CD14-positive monocyte (primary cell): ENCODE data around the gene TTC7B. TPM values are rescaled to one million over a fixed set of nuclear protein-coding genes. Genes with fewer than 3 reads are reported as not detected.

ENCODE experiments used
- DNase-seq, 3 donors: peaks; one replicate each; pipeline ENCODE4 v3.0.0-alpha.2; 2011 to 2022
- H2AFZ ChIP-seq: 2 replicates; pipeline ENCODE4 v1.6.0; 2012; ENCODE audit warnings: mild to moderate bottlenecking, low read depth, low read length, inconsistent platforms; ENCODE audit not compliant: insufficient read depth, poor library complexity, severe bottlenecking
- H3K27ac ChIP-seq, 2 donors: 1 replicate in 1 of 2; 2 replicates in 1 of 2; pipeline ENCODE4 v1.5.1; 2012 to 2013; ENCODE audit warnings: low read length in 2 of 2, control low read depth in 1 of 2, inconsistent platforms in 1 of 2, low read depth in 1 of 2, mild to moderate bottlenecking in 1 of 2
- H3K27me3 ChIP-seq, 2 donors: one replicate each; pipeline versions ENCODE4 v1.6.0 to v1.6.1; 2011 to 2013; ENCODE audit warnings: low read length in 2 of 2; ENCODE audit not compliant: control insufficient read depth in 2 of 2, insufficient read depth in 2 of 2
- H3K36me3 ChIP-seq, 2 donors: replicated peaks in 1 of 2; 1 replicate in 1 of 2; 2 replicates in 1 of 2; pipeline versions ENCODE4 v1.5.1 to v1.6.1; 2012 to 2013; ENCODE audit warnings: low read length in 2 of 2, control low read depth in 1 of 2, inconsistent platforms in 1 of 2, mild to moderate bottlenecking in 1 of 2; ENCODE audit not compliant: insufficient read depth in 2 of 2, control insufficient read depth in 1 of 2
- H3K4me1 ChIP-seq, 2 donors: 1 replicate in 1 of 2; 2 replicates in 1 of 2; pipeline versions ENCODE4 v1.5.1 to v1.6.1; 2012 to 2013; ENCODE audit warnings: low read length in 2 of 2, control low read depth in 1 of 2, inconsistent platforms in 1 of 2, mild to moderate bottlenecking in 1 of 2, moderate library complexity in 1 of 2; ENCODE audit not compliant: insufficient read depth in 2 of 2, control insufficient read depth in 1 of 2
- H3K4me2 ChIP-seq: replicated peaks from 2 replicates; pipeline ENCODE3; 2012; ENCODE audit warnings: low read length, moderate library complexity, mild to moderate bottlenecking; ENCODE audit not compliant: poor library complexity, severe bottlenecking; ENCODE audit errors: extremely low read depth
- H3K4me3 ChIP-seq, 3 experiments: fragments of 200-600 bp in 1 of 3; sonication (generic) in 1 of 3; replicated peaks in 1 of 3; 1 replicate in 2 of 3; 2 replicates in 1 of 3; pipeline ENCODE4 v1.5.1; 2011 to 2013; ENCODE audit warnings: low read length in 3 of 3, mild to moderate bottlenecking in 3 of 3, control low read depth in 2 of 3, low read depth in 2 of 3, inconsistent platforms in 1 of 3, moderate library complexity in 1 of 3
- H3K79me2 ChIP-seq: 2 replicates; pipeline ENCODE4 v1.6.0; 2012; ENCODE audit warnings: mild to moderate bottlenecking, control low read depth, inconsistent platforms, low read length, moderate library complexity; ENCODE audit not compliant: insufficient read depth
- H3K9ac ChIP-seq: 2 replicates; pipeline ENCODE4 v1.6.0; 2017; ENCODE audit warnings: low read length, mild to moderate bottlenecking; ENCODE audit not compliant: insufficient read depth, poor library complexity, severe bottlenecking
- H3K9me3 ChIP-seq, 2 donors: replicated peaks in 1 of 2; 1 replicate in 1 of 2; 2 replicates in 1 of 2; pipeline versions ENCODE4 v1.5.1 to v1.6.1; 2012 to 2013; ENCODE audit warnings: low read length in 2 of 2, control low read depth in 1 of 2; ENCODE audit not compliant: control insufficient read depth in 1 of 2, insufficient read depth in 1 of 2
- H4K20me1 ChIP-seq: 2 replicates; pipeline ENCODE4 v1.6.0; 2012; ENCODE audit warnings: mild to moderate bottlenecking, low read length, control low read depth, moderate library complexity; ENCODE audit not compliant: insufficient read depth
- H3K27ac Mint-ChIP-seq, 7 donors: one replicate each; pipeline ENCODE4 v1.8.0; 2020; ENCODE audit warnings: mild to moderate bottlenecking in 7 of 7, mixed read lengths in 7 of 7, moderate library complexity in 6 of 7, inconsistent platforms in 2 of 7
- H3K27me3 Mint-ChIP-seq, 3 donors: one replicate each; pipeline ENCODE4 v1.8.0; 2021 to 2022; ENCODE audit warnings: low read depth in 3 of 3, mild to moderate bottlenecking in 3 of 3, mixed read lengths in 3 of 3, moderate library complexity in 3 of 3, inconsistent platforms in 1 of 3
- H3K36me3 Mint-ChIP-seq, 2 donors: one replicate each; pipeline ENCODE4 v1.8.0; 2020; ENCODE audit warnings: mixed read lengths in 2 of 2, inconsistent platforms in 1 of 2, mild to moderate bottlenecking in 1 of 2
- H3K4me1 Mint-ChIP-seq: one replicate; pipeline ENCODE4 v1.8.0; 2020; ENCODE audit warnings: mild to moderate bottlenecking, mixed read lengths
- H3K4me3 Mint-ChIP-seq, 2 donors: one replicate each; pipeline ENCODE4 v1.8.0; 2020; ENCODE audit warnings: mild to moderate bottlenecking in 2 of 2, mixed read lengths in 2 of 2, moderate library complexity in 1 of 2
- H3K9me3 Mint-ChIP-seq, 7 donors: one replicate each; pipeline ENCODE4 v1.8.0; 2020 to 2022; ENCODE audit warnings: mixed read lengths in 7 of 7, mild to moderate bottlenecking in 6 of 7, moderate library complexity in 6 of 7, inconsistent platforms in 2 of 7
- CTCF ChIP-seq: fragments of 200-600 bp; IDR thresholded peaks from one replicate; pipeline ENCODE4 v1.8.0; 2022; ENCODE audit warnings: antibody characterized with exemption, mild to moderate bottlenecking
- WGBS: methylation state at CpG from one replicate; pipeline ENCODE4 v1.1.5; 2013; ENCODE audit warnings: missing lambda C conversion rate; ENCODE audit not compliant: insufficient coverage; 5-methylcytosine and 5-hydroxymethylcytosine counted together
- intact Hi-C, 2 donors: fragments of 100-400 bp; cut with micrococcal nuclease; formaldehyde crosslinking; loops; one replicate each; pipeline versions ENCODE4 v1.15.0 to v1.15.1; 2023
- polyA plus RNA-seq, 3 donors: library from polyadenylated mRNA; depleted of rRNA in 1 of 3; unstranded in 2 of 3; stranded (reverse) in 1 of 3; fragments of 300-500 nt in 2 of 3; fragments of >200 nt in 1 of 3; fragmentation: Illumina TruSeq in 2 of 3; gene quantifications; 1 replicate in 2 of 3; 2 replicates in 1 of 3; pipeline ENCODE4 v1.2.3, GENCODE V29; 2012 to 2021

TTC7B gene
- polyA plus RNA-seq, 3 donors: 0.87 to 2.6 (median 1.2) TPM

GRCh38 chr14:90724866-90725265 is 91.4 kb downstream of the TTC7B start:
- H3K4me1 ChIP-seq: peaks cover 13% of the 10 kb centered on the region in 2 donors
- TF ChIP-seq CTCF: no peak
- H2AFZ ChIP-seq: no peak overlapping the region
- DNase-seq: no peak
- Mint-ChIP-seq H3K27me3 (no peaks in the 10 kb centered on the region), H3K4me1 (no peaks in the 10 kb centered on the region), H3K9me3 (peaks cover 0 to 2% (median 0%) of the 10 kb centered on the region in 7 donors), H3K36me3 (no peaks in the 10 kb centered on the region), H3K4me3 (no peak overlapping the region), H3K27ac (no peak overlapping the region)
- WGBS: 100% methylated on average over 2 of the region's 3 CpGs
- H3K4me3 ChIP-seq: no peak overlapping the region
- H3K4me2 ChIP-seq: no peak overlapping the region
- H3K9ac ChIP-seq: no peak overlapping the region
- no peaks in the 10 kb centered on the region for H3K79me2 ChIP-seq
- no peaks in the 10 kb centered on the region for H3K27me3 ChIP-seq
- no peaks in the 10 kb centered on the region for H4K20me1 ChIP-seq
- no peaks in the 10 kb centered on the region for H3K9me3 ChIP-seq
- intact Hi-C loops: no loop called here
- H3K36me3 ChIP-seq: no peaks in the 10 kb centered on the region
- no peak overlapping the region for H3K27ac ChIP-seq

- H3K9me3 Mint-ChIP-seq: peaks cover 0 to 2% (median 0%) of the 10 kb centered on the region in 7 donors
- no peak for TF ChIP-seq CTCF
- H3K27me3 Mint-ChIP-seq: no peaks in the 10 kb centered on the region
- H3K9me3 ChIP-seq: no peaks in the 10 kb centered on the region
- no peaks in the 10 kb centered on the region for H3K36me3 ChIP-seq
- peak; percentile 21 to 53 (median 43) for DNase-seq
- H3K36me3 Mint-ChIP-seq: no peaks in the 10 kb centered on the region
- H3K4me2 ChIP-seq: peak overlapping the region; percentile 8
- 0% methylated on average over 2 of the region's 2 CpGs for whole genome bisulfite sequencing
- H4K20me1 ChIP-seq: no peaks in the 10 kb centered on the region
- H3K9ac ChIP-seq: no peak overlapping the region
- no peak overlapping the region for H3K4me3 Mint-ChIP-seq
- H3K4me3 ChIP-seq: no peak overlapping the region
- no peak overlapping the region for H2AFZ ChIP-seq
- no peaks in the 10 kb centered on the region for H3K79me2 ChIP-seq
- H3K27ac ChIP-seq: no peak overlapping the region
- H3K27ac Mint-ChIP-seq: no peak overlapping the region
- no peaks in the 10 kb centered on the region for H3K4me1 Mint-ChIP-seq
- H3K27me3 ChIP-seq: no peaks in the 10 kb centered on the region
- H3K4me1 ChIP-seq: peaks cover 13% of the 10 kb centered on the region in 2 donors
- intact Hi-C loops: no loop called here
Observed at GRCh38 chr14:90722590-90722989, 93.6 kb downstream of the TTC7B start.
